ENCODE data around the gene FAM120B. TPM values are rescaled to one million over a fixed set of nuclear protein-coding genes. Genes with fewer than 3 reads are reported as not detected.

FAM120B gene
- total and polyA plus RNA-seq, 2 experiments from 2014 or later: 7.2 to 16.7 TPM

DNA sequence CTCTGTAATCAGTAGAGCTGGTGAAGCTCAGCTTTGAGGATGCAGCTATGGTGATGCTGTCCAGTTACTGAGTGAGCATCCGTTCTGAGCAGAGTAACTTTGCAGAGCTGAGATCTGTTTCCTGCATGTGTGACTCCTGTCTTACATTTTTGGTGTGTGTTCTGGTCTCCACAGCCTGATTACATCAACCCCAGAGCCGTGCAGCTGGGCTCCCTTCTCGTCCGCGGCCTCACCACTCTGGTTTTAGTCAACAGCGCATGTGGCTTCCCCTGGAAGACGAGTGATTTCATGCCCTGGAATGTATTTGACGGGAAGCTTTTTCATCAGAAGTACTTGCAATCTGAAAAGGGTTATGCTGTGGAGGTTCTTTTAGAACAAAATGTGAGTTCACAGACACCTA is 81.6 kb downstream of the FAM120B start:
- no peak overlapping the region for H3K4me2 ChIP-seq
- Mint-ChIP-seq H3K4me1 (peaks cover 13% of the 10 kb centered on the region), H3K36me3 (ENCODE audit: low read depth) (peaks cover 9% of the 10 kb centered on the region; the same call in 2 of the 3 replicates), H3K27me3 (ENCODE audit: insufficient read depth, low read depth, poor library complexity) (no peaks in the 10 kb centered on the region), H3K9me3 (no peaks in the 10 kb centered on the region), H3K4me3 (no peak overlapping the region), H3K27ac (no peak overlapping the region)
- no peaks in the 10 kb centered on the region for H3F3A ChIP-seq (replicated peaks; ENCODE audit: low read depth)
- no peak overlapping the region for H3K4me3 ChIP-seq
- H3K9me2 ChIP-seq (ENCODE audit: insufficient read depth): no peaks in the 10 kb centered on the region
- H3K36me3 ChIP-seq (ENCODE audit: insufficient read depth): no peaks in the 10 kb centered on the region; the same call in 1 of the 2 replicates
- no peaks in the 10 kb centered on the region for H3K4me1 ChIP-seq (ENCODE audit: insufficient read depth)
- no peaks in the 10 kb centered on the region for H3K27me3 ChIP-seq (ENCODE audit: insufficient read depth)
- DNase-seq (ENCODE audit: low spot score) (no peak), ATAC-seq (no peak)
- no peaks in the 10 kb centered on the region for H3K79me2 ChIP-seq (replicated peaks; ENCODE audit: insufficient read depth)
- no peak overlapping the region for H2AFZ ChIP-seq
- no peaks in the 10 kb centered on the region for H4K20me1 ChIP-seq (replicated peaks; ENCODE audit: insufficient read depth)
- TF ChIP-seq ZNF114 (CRISPR knock-in tag; IDR thresholded peaks at IDR 0.05) (no peak), POLR2AphosphoS5 (IDR thresholded peaks at IDR 0.05; ENCODE audit: low read depth) (no peak), ZNF331 (CRISPR knock-in tag; IDR thresholded peaks at IDR 0.05; ENCODE audit: low read depth) (no peak), EZH2phosphoT487 (IDR thresholded peaks at IDR 0.05; ENCODE audit: unreplicated experiment) (no peak), STAT1 (IDR thresholded peaks at IDR 0.05; ENCODE audit: unreplicated experiment) (no peak), NANOG (IDR thresholded peaks at IDR 0.05; ENCODE audit: borderline replicate concordance) (no peak), JUNB (IDR thresholded peaks at IDR 0.05; ENCODE audit: unreplicated experiment) (no peak), EZH2 (IDR thresholded peaks at IDR 0.05; ENCODE audit: low read depth, unreplicated experiment) (no peak), CREB1 (CRISPR knock-in tag; IDR thresholded peaks at IDR 0.05; ENCODE audit: low read depth) (no peak)
- TF ChIP-seq, protein P1, sequence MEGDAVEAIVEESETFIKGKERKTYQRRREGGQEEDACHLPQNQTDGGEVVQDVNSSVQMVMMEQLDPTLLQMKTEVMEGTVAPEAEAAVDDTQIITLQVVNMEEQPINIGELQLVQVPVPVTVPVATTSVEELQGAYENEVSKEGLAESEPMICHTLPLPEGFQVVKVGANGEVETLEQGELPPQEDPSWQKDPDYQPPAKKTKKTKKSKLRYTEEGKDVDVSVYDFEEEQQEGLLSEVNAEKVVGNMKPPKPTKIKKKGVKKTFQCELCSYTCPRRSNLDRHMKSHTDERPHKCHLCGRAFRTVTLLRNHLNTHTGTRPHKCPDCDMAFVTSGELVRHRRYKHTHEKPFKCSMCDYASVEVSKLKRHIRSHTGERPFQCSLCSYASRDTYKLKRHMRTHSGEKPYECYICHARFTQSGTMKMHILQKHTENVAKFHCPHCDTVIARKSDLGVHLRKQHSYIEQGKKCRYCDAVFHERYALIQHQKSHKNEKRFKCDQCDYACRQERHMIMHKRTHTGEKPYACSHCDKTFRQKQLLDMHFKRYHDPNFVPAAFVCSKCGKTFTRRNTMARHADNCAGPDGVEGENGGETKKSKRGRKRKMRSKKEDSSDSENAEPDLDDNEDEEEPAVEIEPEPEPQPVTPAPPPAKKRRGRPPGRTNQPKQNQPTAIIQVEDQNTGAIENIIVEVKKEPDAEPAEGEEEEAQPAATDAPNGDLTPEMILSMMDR (conservative IDR thresholded peaks at IDR 0.05; ENCODE audit: low read depth in 2 of 2): no peak
- TF ChIP-seq, protein P2, sequence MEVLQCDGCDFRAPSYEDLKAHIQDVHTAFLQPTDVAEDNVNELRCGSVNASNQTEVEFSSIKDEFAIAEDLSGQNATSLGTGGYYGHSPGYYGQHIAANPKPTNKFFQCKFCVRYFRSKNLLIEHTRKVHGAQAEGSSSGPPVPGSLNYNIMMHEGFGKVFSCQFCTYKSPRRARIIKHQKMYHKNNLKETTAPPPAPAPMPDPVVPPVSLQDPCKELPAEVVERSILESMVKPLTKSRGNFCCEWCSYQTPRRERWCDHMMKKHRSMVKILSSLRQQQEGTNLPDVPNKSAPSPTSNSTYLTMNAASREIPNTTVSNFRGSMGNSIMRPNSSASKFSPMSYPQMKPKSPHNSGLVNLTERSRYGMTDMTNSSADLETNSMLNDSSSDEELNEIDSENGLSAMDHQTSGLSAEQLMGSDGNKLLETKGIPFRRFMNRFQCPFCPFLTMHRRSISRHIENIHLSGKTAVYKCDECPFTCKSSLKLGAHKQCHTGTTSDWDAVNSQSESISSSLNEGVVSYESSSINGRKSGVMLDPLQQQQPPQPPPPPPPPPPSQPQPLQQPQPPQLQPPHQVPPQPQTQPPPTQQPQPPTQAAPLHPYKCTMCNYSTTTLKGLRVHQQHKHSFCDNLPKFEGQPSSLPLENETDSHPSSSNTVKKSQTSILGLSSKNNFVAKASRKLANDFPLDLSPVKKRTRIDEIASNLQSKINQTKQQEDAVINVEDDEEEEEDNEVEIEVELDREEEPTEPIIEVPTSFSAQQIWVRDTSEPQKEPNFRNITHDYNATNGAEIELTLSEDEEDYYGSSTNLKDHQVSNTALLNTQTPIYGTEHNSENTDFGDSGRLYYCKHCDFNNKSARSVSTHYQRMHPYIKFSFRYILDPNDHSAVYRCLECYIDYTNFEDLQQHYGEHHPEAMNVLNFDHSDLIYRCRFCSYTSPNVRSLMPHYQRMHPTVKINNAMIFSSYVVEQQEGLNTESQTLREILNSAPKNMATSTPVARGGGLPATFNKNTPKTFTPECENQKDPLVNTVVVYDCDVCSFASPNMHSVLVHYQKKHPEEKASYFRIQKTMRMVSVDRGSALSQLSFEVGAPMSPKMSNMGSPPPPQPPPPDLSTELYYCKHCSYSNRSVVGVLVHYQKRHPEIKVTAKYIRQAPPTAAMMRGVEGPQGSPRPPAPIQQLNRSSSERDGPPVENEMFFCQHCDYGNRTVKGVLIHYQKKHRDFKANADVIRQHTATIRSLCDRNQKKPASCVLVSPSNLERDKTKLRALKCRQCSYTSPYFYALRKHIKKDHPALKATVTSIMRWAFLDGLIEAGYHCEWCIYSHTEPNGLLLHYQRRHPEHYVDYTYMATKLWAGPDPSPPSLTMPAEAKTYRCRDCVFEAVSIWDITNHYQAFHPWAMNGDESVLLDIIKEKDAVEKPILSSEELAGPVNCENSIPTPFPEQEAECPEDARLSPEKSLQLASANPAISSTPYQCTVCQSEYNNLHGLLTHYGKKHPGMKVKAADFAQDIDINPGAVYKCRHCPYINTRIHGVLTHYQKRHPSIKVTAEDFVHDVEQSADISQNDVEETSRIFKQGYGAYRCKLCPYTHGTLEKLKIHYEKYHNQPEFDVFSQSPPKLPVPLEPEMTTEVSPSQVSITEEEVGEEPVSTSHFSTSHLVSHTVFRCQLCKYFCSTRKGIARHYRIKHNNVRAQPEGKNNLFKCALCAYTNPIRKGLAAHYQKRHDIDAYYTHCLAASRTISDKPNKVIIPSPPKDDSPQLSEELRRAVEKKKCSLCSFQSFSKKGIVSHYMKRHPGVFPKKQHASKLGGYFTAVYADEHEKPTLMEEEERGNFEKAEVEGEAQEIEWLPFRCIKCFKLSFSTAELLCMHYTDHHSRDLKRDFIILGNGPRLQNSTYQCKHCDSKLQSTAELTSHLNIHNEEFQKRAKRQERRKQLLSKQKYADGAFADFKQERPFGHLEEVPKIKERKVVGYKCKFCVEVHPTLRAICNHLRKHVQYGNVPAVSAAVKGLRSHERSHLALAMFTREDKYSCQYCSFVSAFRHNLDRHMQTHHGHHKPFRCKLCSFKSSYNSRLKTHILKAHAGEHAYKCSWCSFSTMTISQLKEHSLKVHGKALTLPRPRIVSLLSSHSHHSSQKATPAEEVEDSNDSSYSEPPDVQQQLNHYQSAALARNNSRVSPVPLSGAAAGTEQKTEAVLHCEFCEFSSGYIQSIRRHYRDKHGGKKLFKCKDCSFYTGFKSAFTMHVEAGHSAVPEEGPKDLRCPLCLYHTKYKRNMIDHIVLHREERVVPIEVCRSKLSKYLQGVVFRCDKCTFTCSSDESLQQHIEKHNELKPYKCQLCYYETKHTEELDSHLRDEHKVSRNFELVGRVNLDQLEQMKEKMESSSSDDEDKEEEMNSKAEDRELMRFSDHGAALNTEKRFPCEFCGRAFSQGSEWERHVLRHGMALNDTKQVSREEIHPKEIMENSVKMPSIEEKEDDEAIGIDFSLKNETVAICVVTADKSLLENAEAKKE (CRISPR knock-in tag; IDR thresholded peaks at IDR 0.05): no peak
- TF ChIP-seq, protein P3, sequence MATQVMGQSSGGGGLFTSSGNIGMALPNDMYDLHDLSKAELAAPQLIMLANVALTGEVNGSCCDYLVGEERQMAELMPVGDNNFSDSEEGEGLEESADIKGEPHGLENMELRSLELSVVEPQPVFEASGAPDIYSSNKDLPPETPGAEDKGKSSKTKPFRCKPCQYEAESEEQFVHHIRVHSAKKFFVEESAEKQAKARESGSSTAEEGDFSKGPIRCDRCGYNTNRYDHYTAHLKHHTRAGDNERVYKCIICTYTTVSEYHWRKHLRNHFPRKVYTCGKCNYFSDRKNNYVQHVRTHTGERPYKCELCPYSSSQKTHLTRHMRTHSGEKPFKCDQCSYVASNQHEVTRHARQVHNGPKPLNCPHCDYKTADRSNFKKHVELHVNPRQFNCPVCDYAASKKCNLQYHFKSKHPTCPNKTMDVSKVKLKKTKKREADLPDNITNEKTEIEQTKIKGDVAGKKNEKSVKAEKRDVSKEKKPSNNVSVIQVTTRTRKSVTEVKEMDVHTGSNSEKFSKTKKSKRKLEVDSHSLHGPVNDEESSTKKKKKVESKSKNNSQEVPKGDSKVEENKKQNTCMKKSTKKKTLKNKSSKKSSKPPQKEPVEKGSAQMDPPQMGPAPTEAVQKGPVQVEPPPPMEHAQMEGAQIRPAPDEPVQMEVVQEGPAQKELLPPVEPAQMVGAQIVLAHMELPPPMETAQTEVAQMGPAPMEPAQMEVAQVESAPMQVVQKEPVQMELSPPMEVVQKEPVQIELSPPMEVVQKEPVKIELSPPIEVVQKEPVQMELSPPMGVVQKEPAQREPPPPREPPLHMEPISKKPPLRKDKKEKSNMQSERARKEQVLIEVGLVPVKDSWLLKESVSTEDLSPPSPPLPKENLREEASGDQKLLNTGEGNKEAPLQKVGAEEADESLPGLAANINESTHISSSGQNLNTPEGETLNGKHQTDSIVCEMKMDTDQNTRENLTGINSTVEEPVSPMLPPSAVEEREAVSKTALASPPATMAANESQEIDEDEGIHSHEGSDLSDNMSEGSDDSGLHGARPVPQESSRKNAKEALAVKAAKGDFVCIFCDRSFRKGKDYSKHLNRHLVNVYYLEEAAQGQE (IDR thresholded peaks at IDR 0.05; ENCODE audit: unreplicated experiment): no peak
- TF ChIP-seq, protein P4, sequence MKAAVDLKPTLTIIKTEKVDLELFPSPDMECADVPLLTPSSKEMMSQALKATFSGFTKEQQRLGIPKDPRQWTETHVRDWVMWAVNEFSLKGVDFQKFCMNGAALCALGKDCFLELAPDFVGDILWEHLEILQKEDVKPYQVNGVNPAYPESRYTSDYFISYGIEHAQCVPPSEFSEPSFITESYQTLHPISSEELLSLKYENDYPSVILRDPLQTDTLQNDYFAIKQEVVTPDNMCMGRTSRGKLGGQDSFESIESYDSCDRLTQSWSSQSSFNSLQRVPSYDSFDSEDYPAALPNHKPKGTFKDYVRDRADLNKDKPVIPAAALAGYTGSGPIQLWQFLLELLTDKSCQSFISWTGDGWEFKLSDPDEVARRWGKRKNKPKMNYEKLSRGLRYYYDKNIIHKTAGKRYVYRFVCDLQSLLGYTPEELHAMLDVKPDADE (IDR thresholded peaks at IDR 0.05): no peak
- H3K27ac ChIP-seq (ENCODE audit: low read depth): no peak overlapping the region

Data from GM23338 (cell line).